ENCODE measurements around the gene UBA5. TPM values are rescaled to one million over a fixed set of nuclear protein-coding genes. Genes with fewer than 3 reads are reported as not detected.
"Not testable (repeated sequence)": the region's sequence is repeated elsewhere in the genome, so short reads cannot be mapped to it uniquely, and the experiment has no call there.

The UBA5 gene
- total RNA-seq, 2 experiments from 2014 or later, result 31.4 to 39.0 TPM

- ChIA-PET POLR2A (interaction anchor here (0.6 kb wide), 1 partner anchor 85 kb away, joined by 4 read pairs; no protein-coding TSS in a partner anchor), CTCF (interaction anchor here (1.9 kb wide), 1 partner anchor 12 kb away, joined by 7 read pairs; no protein-coding TSS in a partner anchor)
- no peaks in the 10 kb centered on the region for H3K27me3 Mint-ChIP-seq (ENCODE audit: low read depth)
- H3K36me3 Mint-ChIP-seq (ENCODE audit: low read depth), result peaks cover 13% of the 10 kb centered on the region
- no peak for DNase-seq
- H3K4me3 Mint-ChIP-seq, result no peak overlapping the region
- no peak overlapping the region for H3K27ac Mint-ChIP-seq
- no peak for ATAC-seq
- no peaks in the 10 kb centered on the region for H3K4me1 Mint-ChIP-seq (ENCODE audit: low read depth)
- no peaks in the 10 kb centered on the region for H3K9me3 Mint-ChIP-seq (ENCODE audit: insufficient read depth)
These were observed 29.5 kb upstream of the UBA5 start for GRCh38 chr3:132630612-132631011.

- H3K27ac Mint-ChIP-seq, result no peak overlapping the region
- ChIA-PET POLR2A (interaction anchor here (1.4 kb wide), 1 partner anchor 26 kb away, joined by 4 read pairs; no protein-coding TSS in a partner anchor), CTCF (interaction anchor here (0.9 to 2.3 kb wide), 3 partner anchors 9 to 99 kb away, joined by 3 to 17 read pairs (median 5); no protein-coding TSS in a partner anchor)
- no peaks in the 10 kb centered on the region for H3K9me3 Mint-ChIP-seq (ENCODE audit: insufficient read depth)
- no peak for DNase-seq
- no peaks in the 10 kb centered on the region for H3K27me3 Mint-ChIP-seq (ENCODE audit: low read depth)
- H3K4me3 Mint-ChIP-seq, result no peak overlapping the region
- no peak for ATAC-seq
- H3K4me1 Mint-ChIP-seq (ENCODE audit: low read depth), result no peaks in the 10 kb centered on the region
- H3K36me3 Mint-ChIP-seq (ENCODE audit: low read depth), result peaks cover 6% of the 10 kb centered on the region
These were observed 25.1 kb upstream of the UBA5 start for GRCh38 chr3:132635052-132635451.

DNA sequence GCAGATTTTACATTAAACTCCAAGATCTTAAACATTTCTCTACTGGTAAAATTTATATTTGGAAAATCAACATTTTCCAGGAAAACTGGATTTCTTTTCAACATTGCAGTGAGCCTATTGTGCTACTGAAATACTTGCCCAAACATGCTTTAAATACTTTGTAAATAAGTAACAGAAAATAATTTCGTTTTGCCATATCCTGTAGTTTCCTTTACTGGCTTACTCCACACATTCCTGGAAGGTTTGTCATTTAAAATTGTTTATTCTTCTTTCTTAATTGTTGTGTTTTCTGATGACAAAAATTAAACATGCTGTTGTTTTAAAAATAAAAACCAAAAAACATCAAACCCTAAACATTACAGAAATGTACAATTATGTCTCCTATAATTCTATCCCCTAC is 22.5 kb upstream of the UBA5 start:
- H3K9me3 Mint-ChIP-seq (ENCODE audit: insufficient read depth), result no peaks in the 10 kb centered on the region
- peaks cover 6% of the 10 kb centered on the region for H3K36me3 Mint-ChIP-seq (ENCODE audit: low read depth)
- H3K4me1 Mint-ChIP-seq (ENCODE audit: low read depth), result no peaks in the 10 kb centered on the region
- H3K4me3 Mint-ChIP-seq, result no peak overlapping the region
- POLR2A ChIA-PET, result no interaction called here
- CTCF ChIA-PET, result interaction anchor here (6.5 kb wide), 1 partner anchor 99 kb away, joined by 204 read pairs; no protein-coding TSS in a partner anchor
- H3K27me3 Mint-ChIP-seq (ENCODE audit: low read depth), result no peaks in the 10 kb centered on the region
- DNase-seq, result no peak
- H3K27ac Mint-ChIP-seq, result no peak overlapping the region
- ATAC-seq, result no peak

DNA sequence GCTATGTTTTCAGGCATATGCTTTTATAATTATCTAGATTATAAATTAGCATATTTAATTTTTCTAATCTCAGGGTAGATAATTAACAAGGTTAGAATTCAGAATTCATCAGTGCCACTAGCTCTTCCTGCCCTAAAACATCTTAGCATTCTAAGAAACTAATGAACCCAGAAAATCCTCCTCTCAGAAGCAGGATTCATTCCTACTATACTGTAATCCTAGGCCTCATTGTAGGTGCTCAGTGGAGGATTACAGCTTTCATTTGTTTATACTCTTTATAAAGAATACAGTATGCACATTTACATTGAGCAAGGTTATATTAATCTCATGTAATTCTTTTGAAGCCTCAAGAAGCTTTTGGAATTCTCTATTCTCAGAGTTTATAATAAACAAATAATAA is 21.4 kb upstream of the UBA5 start:
- ATAC-seq, result no peak
- Mint-ChIP-seq H3K36me3 (ENCODE audit: low read depth) (peaks cover 6% of the 10 kb centered on the region), H3K27me3 (ENCODE audit: low read depth) (no peaks in the 10 kb centered on the region), H3K4me1 (ENCODE audit: low read depth) (peaks cover 7% of the 10 kb centered on the region), H3K9me3 (ENCODE audit: insufficient read depth) (no peaks in the 10 kb centered on the region), H3K27ac (no peak overlapping the region), H3K4me3 (no peak overlapping the region)
- no peak for DNase-seq
- POLR2A ChIA-PET, result interaction anchor here (1.1 kb wide), 1 partner anchor 93 kb away, joined by 3 read pairs; no protein-coding TSS in a partner anchor
- CTCF ChIA-PET, result interaction anchor here (1.4 to 6.5 kb wide), 2 partner anchors 50 to 101 kb away, joined by 3 to 204 read pairs; no protein-coding TSS in a partner anchor

DNA sequence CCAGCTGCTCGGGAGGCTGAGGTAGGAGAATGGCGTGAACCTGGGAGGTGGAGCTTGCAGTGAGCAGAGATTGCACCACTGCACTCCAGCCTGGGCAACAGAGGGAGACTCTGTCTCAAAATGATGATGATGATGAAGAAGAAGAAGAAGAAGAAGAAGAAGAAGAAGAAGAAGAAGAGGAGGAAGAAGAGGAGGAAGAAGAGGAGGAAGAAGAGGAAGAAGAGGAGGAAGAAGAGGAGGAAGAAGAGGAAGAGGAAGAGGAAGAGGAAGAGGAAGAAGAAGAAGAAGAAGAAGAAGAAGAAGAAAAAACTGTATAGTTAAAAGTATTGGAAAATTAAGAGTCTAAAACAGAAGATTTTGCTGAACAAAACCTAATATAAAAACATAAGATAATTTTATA is 18.7 kb upstream of the UBA5 start:
- H3K27me3 Mint-ChIP-seq (ENCODE audit: low read depth); ATAC-seq; H3K36me3 Mint-ChIP-seq (ENCODE audit: low read depth); H3K9me3 Mint-ChIP-seq (ENCODE audit: insufficient read depth); H3K4me1 Mint-ChIP-seq (ENCODE audit: low read depth); H3K4me3 Mint-ChIP-seq; DNase-seq; H3K27ac Mint-ChIP-seq; POLR2A ChIA-PET: not testable (repeated sequence)
- CTCF ChIA-PET, result interaction anchor here (0.9 to 6.5 kb wide), 11 partner anchors 10 to 290 kb away, joined by 3 to 204 read pairs (median 7); partner anchors contain the start of genes ACAD11 and UBA5

GRCh38 chr3:132641837-132642538 is 18.1 kb upstream of the UBA5 start:
- DNase-seq (no peak), ATAC-seq (peak; percentile 42)

GRCh38 chr3:132642539-132642847 is 17.6 kb upstream of the UBA5 start:
- H3K9me3 Mint-ChIP-seq (ENCODE audit: insufficient read depth), result no peaks in the 10 kb centered on the region
- H3K4me1 Mint-ChIP-seq (ENCODE audit: low read depth), result peaks cover 10% of the 10 kb centered on the region
- H3K27me3 Mint-ChIP-seq (ENCODE audit: low read depth), result no peaks in the 10 kb centered on the region
- POLR2A ChIA-PET, result interaction anchor here (1.3 kb wide), 1 partner anchor 226 kb away, joined by 5 read pairs; the partner anchor contains the start of gene DNAJC13
- DNase-seq (no peak), ATAC-seq (no peak)
- CTCF ChIA-PET, result interaction anchor here (0.9 to 6.5 kb wide), 13 partner anchors 11 to 291 kb away, joined by 3 to 204 read pairs (median 7); partner anchors contain the start of genes ACAD11 and UBA5
- H3K36me3 Mint-ChIP-seq (ENCODE audit: low read depth), result no peaks in the 10 kb centered on the region
- no peak overlapping the region for H3K4me3 Mint-ChIP-seq
- no peak overlapping the region for H3K27ac Mint-ChIP-seq

More at GRCh38 chr3:132641837-132642538, 18.1 kb upstream of the UBA5 start:
- Mint-ChIP-seq H3K9me3 (ENCODE audit: insufficient read depth) (no peaks in the 10 kb centered on the region), H3K4me1 (ENCODE audit: low read depth) (peaks cover 10% of the 10 kb centered on the region), H3K4me3 (no peak overlapping the region), H3K27ac (no peak overlapping the region), H3K27me3 (ENCODE audit: low read depth) (no peaks in the 10 kb centered on the region), H3K36me3 (ENCODE audit: low read depth) (no peaks in the 10 kb centered on the region)
- CTCF ChIA-PET, result interaction anchor here (0.9 to 6.5 kb wide), 14 partner anchors 11 to 291 kb away, joined by 3 to 204 read pairs (median 6); partner anchors contain the start of genes ACAD11 and UBA5
- POLR2A ChIA-PET, result no interaction called here

DNA sequence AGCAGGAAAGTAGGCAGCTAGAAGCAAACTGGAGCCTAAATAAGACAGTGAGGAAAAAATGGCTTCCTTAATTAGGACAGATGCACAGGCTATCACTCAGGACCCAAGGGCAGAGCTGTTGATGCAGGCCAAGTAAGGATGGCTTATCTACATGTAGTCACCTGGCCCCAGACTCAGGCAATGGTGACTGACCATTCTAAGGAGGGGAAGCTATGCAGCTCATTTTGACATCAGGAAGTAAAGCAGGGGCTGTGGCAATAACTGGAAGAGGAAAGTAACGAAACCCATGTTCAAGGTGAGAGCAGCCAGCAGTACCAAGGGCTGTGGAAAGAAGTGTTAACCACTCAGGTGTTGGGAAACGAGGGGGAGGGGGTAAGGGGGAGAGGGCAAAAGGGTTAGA is 16.8 kb upstream of the UBA5 start:
- H3K27me3 Mint-ChIP-seq (ENCODE audit: low read depth), result no peaks in the 10 kb centered on the region
- POLR2A ChIA-PET, result interaction anchor here (0.6 to 1.3 kb wide), 2 partner anchors 226 to 251 kb away, joined by 3 to 5 read pairs; partner anchors contain the start of gene DNAJC13
- peak overlapping the region; percentile 4 for H3K27ac Mint-ChIP-seq
- no peaks in the 10 kb centered on the region for H3K36me3 Mint-ChIP-seq (ENCODE audit: low read depth)
- peaks cover 10% of the 10 kb centered on the region for H3K4me1 Mint-ChIP-seq (ENCODE audit: low read depth)
- DNase-seq, result no peak
- CTCF ChIA-PET, result interaction anchor here (0.6 to 6.5 kb wide), 17 partner anchors 10 to 301 kb away, joined by 3 to 204 read pairs (median 5); partner anchors contain the start of genes ACAD11 and UBA5
- no peaks in the 10 kb centered on the region for H3K9me3 Mint-ChIP-seq (ENCODE audit: insufficient read depth)
- H3K4me3 Mint-ChIP-seq, result no peak overlapping the region
- no peak for ATAC-seq

DNA sequence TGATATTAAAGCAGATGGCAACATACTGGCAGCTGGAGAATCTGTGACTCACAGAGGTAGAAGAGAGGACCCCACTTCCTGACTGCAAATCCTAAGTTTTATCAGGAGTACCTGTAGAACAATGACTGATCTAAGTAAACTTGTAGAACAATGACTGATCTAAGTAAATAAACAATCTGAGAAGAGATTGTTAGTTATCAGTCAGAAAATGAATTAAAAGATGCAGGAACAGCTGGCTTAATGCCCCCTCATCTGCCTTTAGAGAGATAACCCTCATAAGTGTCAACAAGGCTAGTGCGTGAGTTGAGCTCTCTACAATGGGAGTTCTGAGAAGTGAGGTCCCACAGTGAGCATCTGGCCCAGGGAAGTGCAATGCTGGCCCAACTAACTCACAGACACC is 15.1 kb upstream of the UBA5 start:
- ATAC-seq, result no peak
- ChIA-PET CTCF (interaction anchor here (0.7 to 1.1 kb wide), 2 partner anchors 19 to 109 kb away, joined by 6 read pairs; no protein-coding TSS in a partner anchor), POLR2A (interaction anchor here (0.6 kb wide), 1 partner anchor 103 kb away, joined by 3 read pairs; no protein-coding TSS in a partner anchor)

DNA sequence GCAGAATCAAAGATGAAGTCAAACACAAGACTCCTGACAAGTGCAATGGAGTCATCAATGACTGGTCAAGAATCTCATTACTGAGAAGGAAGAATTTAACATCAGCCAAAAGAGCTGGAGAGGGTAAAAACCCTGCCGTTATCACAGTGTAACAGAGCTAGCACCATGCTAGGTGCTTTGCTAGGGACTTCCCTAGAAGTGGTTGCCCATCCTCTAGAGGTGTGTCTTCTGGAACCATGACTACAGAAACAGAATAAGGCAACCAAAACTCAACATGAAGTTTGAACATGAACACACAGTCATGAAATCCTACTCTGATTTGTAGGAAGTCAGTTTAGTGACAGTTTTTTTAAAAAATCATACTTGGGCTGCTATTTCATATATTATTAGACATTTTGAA is 10.0 kb upstream of the UBA5 start:
- H3K4me1 Mint-ChIP-seq (ENCODE audit: low read depth), result no peaks in the 10 kb centered on the region
- no peaks in the 10 kb centered on the region for H3K36me3 Mint-ChIP-seq (ENCODE audit: low read depth)
- H3K27ac Mint-ChIP-seq, result no peak overlapping the region
- ChIA-PET CTCF (interaction anchor here (1.2 kb wide), 1 partner anchor 114 kb away, joined by 3 read pairs; no protein-coding TSS in a partner anchor), POLR2A (no interaction called here)
- no peaks in the 10 kb centered on the region for H3K27me3 Mint-ChIP-seq (ENCODE audit: low read depth)
- no peak for ATAC-seq
- H3K9me3 Mint-ChIP-seq (ENCODE audit: insufficient read depth), result no peaks in the 10 kb centered on the region
- no peak overlapping the region for H3K4me3 Mint-ChIP-seq
- no peak for DNase-seq

More for the DNA sequence above, 15.1 kb upstream of the UBA5 start:
- DNase-seq, result no peak
- no peak overlapping the region for H3K27ac Mint-ChIP-seq
- no peak overlapping the region for H3K4me3 Mint-ChIP-seq
- no peaks in the 10 kb centered on the region for H3K36me3 Mint-ChIP-seq (ENCODE audit: low read depth)
- H3K4me1 Mint-ChIP-seq (ENCODE audit: low read depth), result peaks cover 10% of the 10 kb centered on the region
- no peaks in the 10 kb centered on the region for H3K27me3 Mint-ChIP-seq (ENCODE audit: low read depth)
- no peaks in the 10 kb centered on the region for H3K9me3 Mint-ChIP-seq (ENCODE audit: insufficient read depth)

- ATAC-seq (no peak), DNase-seq (no peak)
- peaks cover 3% of the 10 kb centered on the region for H3K4me1 Mint-ChIP-seq (ENCODE audit: low read depth)
- no peak overlapping the region for H3K4me3 Mint-ChIP-seq
- H3K36me3 Mint-ChIP-seq (ENCODE audit: low read depth), result no peaks in the 10 kb centered on the region
- H3K9me3 Mint-ChIP-seq (ENCODE audit: insufficient read depth), result no peaks in the 10 kb centered on the region
- ChIA-PET POLR2A (no interaction called here), CTCF (interaction anchor here (0.8 to 1.7 kb wide), 3 partner anchors 10 to 117 kb away, joined by 3 to 9 read pairs (median 8); no protein-coding TSS in a partner anchor)
- no peak overlapping the region for H3K27ac Mint-ChIP-seq
- no peaks in the 10 kb centered on the region for H3K27me3 Mint-ChIP-seq (ENCODE audit: low read depth)
These were observed 7.4 kb upstream of the UBA5 start for GRCh38 chr3:132652640-132653270.

Data from activated CD8-positive, alpha-beta T cell treated with anti-CD3 and anti-CD28 coated beads, Interleukin-2, amount 10 ng/mL, durations not matched to agents 7 days and 5 days (primary cell).